K562 (cell line): Measurements from ENCODE around the gene WNT7B. TPM values are rescaled to one million over a fixed set of nuclear protein-coding genes. Genes with fewer than 3 reads are reported as not detected.

Source experiments
- ARID3B ChIP-seq: fragments of 250-450 bp; sonication (Bioruptor Pico); IDR thresholded peaks from 2 replicates; pipeline ENCODE4 v1.4.0; 2020; ENCODE audit warnings: borderline replicate concordance
- ATF2 ChIP-seq: sonication (generic); formaldehyde crosslinking; IDR thresholded peaks from 2 replicates; pipeline ENCODE4 v1.8.1; 2022; ENCODE audit warnings: missing genetic modification reagents
- NKRF ChIP-seq: fragments of 450-650 bp; IDR thresholded peaks from 2 replicates; pipeline ENCODE4 v1.6.1; 2016; ENCODE audit warnings: borderline replicate concordance
- SP1 ChIP-seq: sonication (generic); formaldehyde crosslinking; IDR thresholded peaks from 2 replicates; pipeline ENCODE4 v1.8.1; 2022; ENCODE audit warnings: mild to moderate bottlenecking, missing genetic modification reagents
- ZNF561 ChIP-seq: fragments of 450-650 bp; formaldehyde crosslinking; conservative IDR thresholded peaks from 2 replicates; pipeline ENCODE4 v1.4.0; 2020; ENCODE audit warnings: mild to moderate bottlenecking, moderate library complexity
- ZSCAN29 ChIP-seq: fragments of 450-650 bp; IDR thresholded peaks from 2 replicates; pipeline ENCODE4 v1.6.1; 2017
- polyA plus RNA-seq, 8 experiments: library from polyadenylated mRNA; depleted of rRNA in 4 of 8; stranded (reverse) in 5 of 8; unstranded in 3 of 8; fragments of >200 nt; fragmentation: Nextera tagmentation in 2 of 8; fragmentation: Illumina TruSeq in 1 of 8; extraction: Ambion mirVana in 2 of 8; extraction: Trizol in 1 of 8; gene quantifications; 2 replicates each; pipeline versions ENCODE4 v1.2.1 to v1.2.3, GENCODE V29; 2011 to 2014; ENCODE audit warnings: inconsistent platforms in 1 of 8, missing spikeins in 1 of 8
- total RNA-seq, 7 experiments: library from RNA; depleted of rRNA in 6 of 7; stranded (reverse); fragments of >200 nt in 6 of 7; fragmentation: Illumina TruSeq in 2 of 7; extraction: Trizol in 2 of 7; gene quantifications; 2 replicates each; pipeline versions ENCODE4 v1.2.1 to v1.2.3, GENCODE V29; 2011 to 2021; ENCODE audit warnings: low replicate concordance in 1 of 7

WNT7B gene
- total and polyA plus RNA-seq, 9 of the 15 experiments (the other 6 are each of a cell fraction or from before 2014, with no cell fraction given) = not detected

GRCh38 chr22:45968003-45968650 is 8.8 kb downstream of the WNT7B start (continued):
- TF ChIP-seq ATF2 (CRISPR knock-in tag) (no peak), ZSCAN29 (no peak), SP1 (CRISPR knock-in tag) (no peak), NKRF (no peak), ZNF561 (CRISPR knock-in tag) (no peak), ARID3B (CRISPR knock-in tag) (no peak)
